Neural crest cell (in vitro differentiated cells): ENCODE data around the gene AP1G1. TPM values are rescaled to one million over a fixed set of nuclear protein-coding genes. Genes with fewer than 3 reads are reported as not detected.

Source experiments
- DNase-seq: peaks from one replicate; pipeline ENCODE4 v3.0.0; 2021; ENCODE audit warnings: low read depth, mixed read lengths, low spot score
- H3K27ac Mint-ChIP-seq: one replicate; pipeline ENCODE4 v1.8.0; 2021; ENCODE audit warnings: mild to moderate bottlenecking, mixed read lengths; ENCODE audit not compliant: unreplicated experiment
- H3K27me3 Mint-ChIP-seq: 2 replicates; pipeline ENCODE4 v1.8.0; 2021; ENCODE audit warnings: low read depth, mild to moderate bottlenecking, mixed read lengths
- H3K36me3 Mint-ChIP-seq: 2 replicates; pipeline ENCODE4 v1.8.0; 2021; ENCODE audit warnings: low read depth, mild to moderate bottlenecking, mixed read lengths
- H3K4me1 Mint-ChIP-seq: 2 replicates; pipeline ENCODE4 v1.8.0; 2021; ENCODE audit warnings: mixed read lengths
- H3K4me3 Mint-ChIP-seq: one replicate; pipeline ENCODE4 v1.8.0; 2021; ENCODE audit warnings: mild to moderate bottlenecking, mixed read lengths
- H3K9me3 Mint-ChIP-seq: 2 replicates; pipeline ENCODE4 v1.8.0; 2021; ENCODE audit warnings: mixed read lengths
- CTCF ChIP-seq: fragments of 200-600 bp; sonication (generic); conservative IDR thresholded peaks from 2 replicates; pipeline ENCODE4 v1.5.0; 2021; ENCODE audit warnings: antibody characterized with exemption, mild to moderate bottlenecking
- total RNA-seq: library from RNA; stranded (reverse); gene quantifications from 2 replicates; pipeline ENCODE4 v1.2.1, GENCODE V29; 2021

The AP1G1 gene
- total RNA-seq, 1 donor from 2014 or later = 98.6 TPM

GRCh38 chr16:71852158-71852557 is 43.5 kb upstream of the AP1G1 start:
- TF ChIP-seq CTCF = no peak

DNA sequence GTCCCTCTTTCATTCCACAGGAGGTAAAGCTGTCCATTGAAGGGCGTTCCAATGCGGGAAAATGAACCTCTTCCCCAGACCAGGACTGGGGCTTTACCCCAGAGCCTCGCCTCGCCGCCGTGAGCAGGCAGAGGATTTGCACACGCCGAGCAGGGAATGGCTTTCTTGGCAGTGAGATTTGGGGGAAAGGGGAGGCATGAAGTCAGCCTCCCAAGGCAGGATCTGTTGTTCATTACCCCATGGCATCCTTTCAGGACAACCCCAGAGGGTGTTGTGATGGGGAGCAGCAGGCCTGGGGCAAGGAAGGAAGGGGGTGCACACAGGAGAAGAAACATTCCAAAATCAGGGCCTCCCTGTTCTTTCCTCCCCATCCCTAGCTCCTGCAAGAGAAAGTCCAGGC is 43.1 kb upstream of the AP1G1 start:
- TF ChIP-seq CTCF = no peak
- Mint-ChIP-seq H3K4me1 (peaks cover 9% of the 10 kb centered on the region), H3K4me3 (no peak overlapping the region), H3K27ac (no peak overlapping the region), H3K9me3 (no peaks in the 10 kb centered on the region), H3K36me3 (peaks cover 11% of the 10 kb centered on the region), H3K27me3 (no peaks in the 10 kb centered on the region)
- no peak for DNase-seq

More at GRCh38 chr16:71852158-71852557, 43.5 kb upstream of the AP1G1 start:
- no peak for DNase-seq
- Mint-ChIP-seq H3K4me1 (peaks cover 4% of the 10 kb centered on the region), H3K9me3 (no peaks in the 10 kb centered on the region), H3K27me3 (no peaks in the 10 kb centered on the region), H3K4me3 (no peak overlapping the region), H3K27ac (no peak overlapping the region), H3K36me3 (peaks cover 11% of the 10 kb centered on the region)

GRCh38 chr16:71848622-71849021 is 40.0 kb upstream of the AP1G1 start:
- Mint-ChIP-seq H3K4me1 (peaks cover 13% of the 10 kb centered on the region), H3K27ac (no peak overlapping the region), H3K4me3 (no peak overlapping the region), H3K9me3 (no peaks in the 10 kb centered on the region), H3K36me3 (peaks cover 11% of the 10 kb centered on the region), H3K27me3 (no peaks in the 10 kb centered on the region)
- no peak for DNase-seq
- no peak for TF ChIP-seq CTCF

GRCh38 chr16:71847096-71847495 is 38.5 kb upstream of the AP1G1 start:
- Mint-ChIP-seq H3K4me3 (peak overlapping the region; percentile 94), H3K27me3 (no peaks in the 10 kb centered on the region), H3K27ac (no peak overlapping the region), H3K4me1 (peaks cover 13% of the 10 kb centered on the region), H3K9me3 (no peaks in the 10 kb centered on the region), H3K36me3 (peaks cover 11% of the 10 kb centered on the region)
- TF ChIP-seq CTCF = no peak
- no peak for DNase-seq

- H3K36me3 Mint-ChIP-seq = peaks cover 11% of the 10 kb centered on the region
- no peaks in the 10 kb centered on the region for H3K27me3 Mint-ChIP-seq
- peak overlapping the region; percentile 94 for H3K4me3 Mint-ChIP-seq
- no peak for DNase-seq
- no peaks in the 10 kb centered on the region for H3K9me3 Mint-ChIP-seq
- peak overlapping the region; percentile 81 for H3K27ac Mint-ChIP-seq
- TF ChIP-seq CTCF = no peak
- peaks cover 13% of the 10 kb centered on the region for H3K4me1 Mint-ChIP-seq
These were observed 37.8 kb upstream of the AP1G1 start for GRCh38 chr16:71846431-71846830.
